GM20000 (cell line): ENCODE measurements around the gene TMPRSS13.

ENCODE experiments used
- DNase-seq: peaks from one replicate; pipeline ENCODE4 v3.0.0; 2012; ENCODE audit warnings: low spot score
- TF ChIP-seq, protein P1 (sequence below): IDR thresholded peaks from 2 replicates; pipeline ENCODE4 v1.5.1; 2012; ENCODE audit warnings: mild to moderate bottlenecking, control low read depth; ENCODE audit errors: extremely low read depth, missing control alignments

Gene TMPRSS13

DNA sequence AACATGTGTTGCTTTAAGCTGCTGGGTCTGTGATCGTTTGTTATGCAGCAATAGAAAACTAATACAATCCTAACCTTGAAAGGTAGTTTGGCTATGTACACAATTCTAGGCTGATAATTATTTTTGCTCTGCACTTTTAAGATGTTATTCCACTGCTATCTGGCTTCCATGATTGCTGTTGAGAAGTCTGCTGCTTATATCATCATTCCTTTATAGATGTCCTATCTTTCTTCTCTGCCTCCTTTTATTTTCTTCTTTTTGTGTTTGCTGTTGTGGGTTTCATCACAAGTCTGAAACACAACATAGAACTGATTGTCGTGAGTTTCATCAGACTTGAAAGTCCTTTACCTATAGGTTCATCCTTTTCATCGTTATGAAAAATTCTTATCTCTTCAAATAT lies 76.9 kb downstream of the TMPRSS13 start:
- TF ChIP-seq, protein P1, sequence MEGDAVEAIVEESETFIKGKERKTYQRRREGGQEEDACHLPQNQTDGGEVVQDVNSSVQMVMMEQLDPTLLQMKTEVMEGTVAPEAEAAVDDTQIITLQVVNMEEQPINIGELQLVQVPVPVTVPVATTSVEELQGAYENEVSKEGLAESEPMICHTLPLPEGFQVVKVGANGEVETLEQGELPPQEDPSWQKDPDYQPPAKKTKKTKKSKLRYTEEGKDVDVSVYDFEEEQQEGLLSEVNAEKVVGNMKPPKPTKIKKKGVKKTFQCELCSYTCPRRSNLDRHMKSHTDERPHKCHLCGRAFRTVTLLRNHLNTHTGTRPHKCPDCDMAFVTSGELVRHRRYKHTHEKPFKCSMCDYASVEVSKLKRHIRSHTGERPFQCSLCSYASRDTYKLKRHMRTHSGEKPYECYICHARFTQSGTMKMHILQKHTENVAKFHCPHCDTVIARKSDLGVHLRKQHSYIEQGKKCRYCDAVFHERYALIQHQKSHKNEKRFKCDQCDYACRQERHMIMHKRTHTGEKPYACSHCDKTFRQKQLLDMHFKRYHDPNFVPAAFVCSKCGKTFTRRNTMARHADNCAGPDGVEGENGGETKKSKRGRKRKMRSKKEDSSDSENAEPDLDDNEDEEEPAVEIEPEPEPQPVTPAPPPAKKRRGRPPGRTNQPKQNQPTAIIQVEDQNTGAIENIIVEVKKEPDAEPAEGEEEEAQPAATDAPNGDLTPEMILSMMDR: no peak
- DNase-seq: no peak

DNA sequence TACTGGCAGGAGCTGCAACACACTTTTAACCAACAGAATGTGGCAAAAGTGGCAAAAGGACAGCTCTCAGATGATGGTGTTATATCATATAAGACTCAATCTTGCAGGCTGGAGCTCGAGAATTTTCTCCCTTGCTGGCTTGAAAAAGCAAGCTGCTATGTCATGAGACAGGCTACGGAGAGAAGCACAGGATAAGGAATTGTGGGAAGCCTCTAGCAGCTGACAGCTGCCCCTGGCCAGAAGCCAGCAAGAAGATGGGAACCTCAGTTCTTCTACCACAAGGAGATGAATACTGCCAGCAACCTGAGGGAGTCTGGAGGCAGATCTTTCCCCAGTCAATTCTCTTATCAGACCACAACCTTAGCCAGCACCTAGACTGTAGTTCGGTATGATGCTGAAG lies 77.3 kb downstream of the TMPRSS13 start:
- TF ChIP-seq, protein P1: no peak
- DNase-seq: no peak

DNA sequence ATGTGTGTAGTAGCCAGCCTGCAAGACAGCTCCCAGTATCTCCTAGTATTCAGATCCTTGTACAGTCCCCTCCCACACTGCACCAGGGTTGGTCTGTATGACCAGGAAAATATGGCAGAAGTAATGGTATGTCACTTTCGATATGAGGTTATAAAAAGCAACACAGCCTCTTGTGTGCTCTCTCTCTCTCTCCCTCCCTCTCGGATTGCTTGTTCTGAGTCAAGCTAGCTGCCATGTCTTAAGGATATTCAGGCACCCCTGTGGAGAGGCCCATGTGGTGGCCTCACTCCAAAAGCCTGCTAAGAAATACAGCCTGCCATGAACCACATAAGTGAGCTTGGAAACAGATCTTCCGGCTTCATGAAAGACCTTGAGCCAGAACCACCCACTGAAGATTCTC lies 78.1 kb downstream of the TMPRSS13 start:
- DNase-seq: no peak
- TF ChIP-seq, protein P1: no peak
